ENCODE measurements around the gene MUSK. TPM values are rescaled to one million over a fixed set of nuclear protein-coding genes. Genes with fewer than 3 reads are reported as not detected.

MUSK gene
- total RNA-seq, 4 donors from 2014 or later = 4.4 to 28.1 (median 10.3) TPM

- Histone ChIP-seq H3K36me3 (no peaks in the 10 kb centered on the region), H3K4me3 (no peak overlapping the region), H3K27ac (no peak overlapping the region), H3K4me1 (no peaks in the 10 kb centered on the region), H3K9me3 (no peaks in the 10 kb centered on the region), H3K27me3 (no peaks in the 10 kb centered on the region)
- DNase-seq = no peak
- no peak for TF ChIP-seq POLR2A (IDR thresholded peaks at IDR 0.05)
- TF ChIP-seq CTCF (IDR thresholded peaks at IDR 0.05) = no peak
Measured at GRCh38 chr9:110762783-110763182, 94.2 kb downstream of the MUSK start.

DNA sequence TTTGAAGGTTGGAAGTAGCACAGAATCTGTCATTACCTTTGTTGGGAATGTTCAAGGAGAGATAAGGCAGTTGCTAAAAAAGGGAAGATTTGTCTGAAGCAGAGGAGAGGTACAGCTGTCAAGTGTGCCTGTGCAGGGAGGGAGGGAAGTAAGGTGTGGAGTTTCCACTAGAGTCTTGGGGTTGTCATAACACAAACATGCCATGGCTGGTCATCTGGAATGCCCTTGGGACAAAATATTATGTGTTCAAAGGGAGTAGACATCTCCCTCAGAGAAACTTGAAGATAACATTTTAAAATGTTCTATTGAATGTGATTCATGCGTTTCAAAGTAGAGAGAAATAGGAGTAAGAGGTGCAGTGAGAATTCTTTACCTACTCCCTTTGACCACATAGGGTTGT is 95.0 kb downstream of the MUSK start:
- Histone ChIP-seq H3K36me3 (no peaks in the 10 kb centered on the region), H3K27ac (no peak overlapping the region), H3K4me1 (no peaks in the 10 kb centered on the region), H3K27me3 (no peaks in the 10 kb centered on the region), H3K9me3 (no peaks in the 10 kb centered on the region), H3K4me3 (no peak overlapping the region)
- DNase-seq = no peak
- TF ChIP-seq POLR2A (IDR thresholded peaks at IDR 0.05) = no peak
- no peak for TF ChIP-seq CTCF (IDR thresholded peaks at IDR 0.05)

DNA sequence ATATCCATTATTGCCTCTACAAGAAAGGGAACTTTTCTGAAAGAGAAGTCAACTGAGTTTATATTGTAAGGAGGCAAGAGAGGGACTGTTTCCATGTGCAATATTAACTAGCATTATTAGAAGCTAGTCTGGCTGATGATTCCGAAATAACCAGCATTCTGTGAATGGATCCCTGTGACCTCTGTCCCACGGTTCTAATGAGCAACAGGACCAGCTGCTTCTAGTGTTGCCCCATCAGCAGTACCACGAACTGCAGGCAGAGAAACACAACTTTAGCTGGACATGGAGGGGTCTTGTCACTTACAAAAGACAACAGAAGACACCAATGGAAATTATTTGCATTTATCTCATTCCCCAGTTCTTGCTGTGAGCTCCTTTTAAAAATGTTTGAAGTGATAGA is 95.4 kb downstream of the MUSK start:
- Histone ChIP-seq H3K27ac (no peak overlapping the region), H3K4me1 (no peaks in the 10 kb centered on the region), H3K4me3 (no peak overlapping the region), H3K27me3 (no peaks in the 10 kb centered on the region), H3K9me3 (no peaks in the 10 kb centered on the region), H3K36me3 (no peaks in the 10 kb centered on the region)
- TF ChIP-seq CTCF (IDR thresholded peaks at IDR 0.05) (no peak), POLR2A (IDR thresholded peaks at IDR 0.05) (no peak)
- no peak for DNase-seq

DNA sequence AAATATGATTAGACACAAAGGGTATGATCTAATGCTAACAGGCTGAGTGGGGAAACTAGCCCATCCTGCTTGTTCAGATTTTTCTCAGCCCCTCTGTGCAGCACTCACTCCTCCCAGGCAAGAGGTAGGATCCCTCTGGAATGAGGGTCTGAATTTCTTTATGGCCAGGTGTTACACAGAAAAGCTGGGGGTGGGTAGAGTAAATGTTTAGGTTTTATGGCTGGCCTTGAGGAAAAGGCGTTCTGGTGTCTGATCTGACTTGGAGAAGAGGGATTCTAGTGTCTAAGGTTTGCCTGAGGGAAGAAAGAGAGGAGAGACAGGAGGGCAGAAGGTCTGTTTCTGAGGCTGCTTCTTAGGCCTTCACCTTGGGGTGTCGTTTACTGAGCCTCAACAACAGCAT is 97.3 kb downstream of the MUSK start:
- Histone ChIP-seq H3K27me3 (no peaks in the 10 kb centered on the region), H3K36me3 (no peaks in the 10 kb centered on the region), H3K27ac (no peak overlapping the region), H3K4me3 (no peak overlapping the region), H3K4me1 (no peaks in the 10 kb centered on the region), H3K9me3 (no peaks in the 10 kb centered on the region)
- TF ChIP-seq POLR2A (IDR thresholded peaks at IDR 0.05) (no peak), CTCF (IDR thresholded peaks at IDR 0.05) (no peak)
- no peak for DNase-seq

GRCh38 chr9:110767559-110768063 is 99.0 kb downstream of the MUSK start:
- peak overlapping the region in 1 of 4 donors; percentile 3 for H3K27ac ChIP-seq
- TF ChIP-seq CTCF (IDR thresholded peaks at IDR 0.05) (no peak), POLR2A (IDR thresholded peaks at IDR 0.05) (no peak)
- no peaks in the 10 kb centered on the region for H3K4me1 ChIP-seq
- no peak overlapping the region for H3K4me3 ChIP-seq
- H3K9me3 ChIP-seq = no peaks in the 10 kb centered on the region
- no peaks in the 10 kb centered on the region for H3K36me3 ChIP-seq
- DNase-seq = peak in 1 of 3 donors; percentile 57
- H3K27me3 ChIP-seq = no peaks in the 10 kb centered on the region

DNA sequence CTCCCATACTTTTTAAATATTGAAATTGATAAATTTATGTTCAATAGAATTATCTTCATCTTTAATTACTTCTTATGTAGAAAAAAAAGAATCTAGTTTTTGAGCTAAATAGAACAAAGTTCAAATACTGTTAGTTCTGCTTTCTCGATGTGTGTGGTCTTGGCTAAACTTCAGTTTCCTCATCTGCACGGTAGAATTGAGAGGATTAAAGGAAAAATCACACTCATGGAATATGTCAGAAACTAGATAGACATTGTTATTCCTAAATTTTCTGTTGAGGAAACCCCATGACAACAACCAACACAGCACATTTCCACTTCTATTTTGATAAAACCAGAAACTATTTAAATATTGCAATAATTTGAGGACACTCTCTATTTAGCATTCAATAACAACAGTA is 100.3 kb downstream of the MUSK start:
- no peaks in the 10 kb centered on the region for H3K4me1 ChIP-seq
- no peaks in the 10 kb centered on the region for H3K9me3 ChIP-seq
- no peak overlapping the region for H3K4me3 ChIP-seq
- no peak for DNase-seq
- no peaks in the 10 kb centered on the region for H3K36me3 ChIP-seq
- no peaks in the 10 kb centered on the region for H3K27me3 ChIP-seq
- H3K27ac ChIP-seq = no peak overlapping the region
- TF ChIP-seq POLR2A (IDR thresholded peaks at IDR 0.05) (no peak), CTCF (IDR thresholded peaks at IDR 0.05) (no peak)
